H1 (cell line): Measurements from ENCODE around the gene ARTN. TPM values are rescaled to one million over a fixed set of nuclear protein-coding genes. Genes with fewer than 3 reads are reported as not detected.

Experiments used
- CTCF ChIA-PET: fragments of 300-600 bp; sonication (Branson Sonifier 250); formaldehyde crosslinking; loops from one replicate; lab custom pipeline; 2021; ENCODE audit not compliant: partially characterized antibody; lab: Charles Lee
- POLR2A ChIA-PET: fragments of 300-600 bp; sonication (Branson Sonifier 250); formaldehyde crosslinking; loops from one replicate; lab custom pipeline; 2021; ENCODE audit warnings: inconsistent platforms; ENCODE audit not compliant: partially characterized antibody; lab: Charles Lee
- DNase-seq, 2 experiments: peaks; one replicate each; pipeline versions ENCODE4 v3.0.0 to v3.0.0-alpha.2; 2010 to 2022; ENCODE audit warnings: low spot score in 2 of 2, low read depth in 1 of 2, mixed read lengths in 1 of 2
- FAIRE-seq: peaks from 2 replicates; lab custom pipeline; 2011; peaks lifted over from hg19 to GRCh38; lab: Jason Lieb, UNC
- H2AFZ ChIP-seq: 2 replicates; pipeline ENCODE4 v1.8.1; 2012; ENCODE audit warnings: low read length, inconsistent platforms
- H2AK5ac ChIP-seq: 2 replicates; pipeline ENCODE4 v1.6.1; 2013; ENCODE audit warnings: low read depth, low read length
- H2BK120ac ChIP-seq: replicated peaks from 2 replicates; pipeline ENCODE3; 2013; ENCODE audit warnings: low read depth, low read length, inconsistent platforms
- H2BK12ac ChIP-seq: 2 replicates; pipeline ENCODE4 v1.6.1; 2013; ENCODE audit warnings: low read depth, low read length
- H2BK15ac ChIP-seq: 2 replicates; pipeline ENCODE4 v1.6.1; 2013; ENCODE audit warnings: low read length
- H2BK20ac ChIP-seq: 2 replicates; pipeline ENCODE4 v1.6.1; 2013; ENCODE audit warnings: low read length
- H2BK5ac ChIP-seq: 2 replicates; pipeline ENCODE4 v1.6.1; 2013; ENCODE audit warnings: low read depth, low read length
- H3K14ac ChIP-seq: 2 replicates; pipeline ENCODE4 v1.6.1; 2013; ENCODE audit warnings: inconsistent platforms; ENCODE audit not compliant: insufficient read length
- H3K18ac ChIP-seq: 2 replicates; pipeline ENCODE4 v1.6.1; 2013; ENCODE audit warnings: low read length; ENCODE audit errors: extremely low read depth
- H3K23ac ChIP-seq: 2 replicates; pipeline ENCODE4 v1.6.1; 2013; ENCODE audit warnings: inconsistent platforms; ENCODE audit not compliant: insufficient read length
- H3K23me2 ChIP-seq: 2 replicates; pipeline ENCODE4 v1.6.1; 2013; ENCODE audit warnings: low read depth, low read length
- H3K27ac ChIP-seq: 2 replicates; pipeline ENCODE4 v1.6.1; 2011; ENCODE audit warnings: low read depth, low read length, inconsistent platforms
- H3K27me3 ChIP-seq, 4 experiments: replicated peaks in 1 of 4; 1 replicate in 1 of 4; 2 replicates in 3 of 4; pipeline versions ENCODE4 v1.6.1 to v1.8.1; 2011 to 2013; ENCODE audit warnings: low read length in 3 of 4, mild to moderate bottlenecking in 3 of 4, inconsistent platforms in 2 of 4, mixed read lengths in 2 of 4, moderate library complexity in 1 of 4; ENCODE audit not compliant: control insufficient read depth in 3 of 4, insufficient read depth in 3 of 4; ENCODE audit errors: extremely low read depth in 1 of 4
- H3K36me3 ChIP-seq, 4 experiments: 2 replicates each; pipeline versions ENCODE4 v1.6.1 to v1.8.1; 2011 to 2013; ENCODE audit warnings: mild to moderate bottlenecking in 4 of 4, low read length in 3 of 4, moderate library complexity in 2 of 4, control low read depth in 1 of 4, inconsistent platforms in 1 of 4; ENCODE audit not compliant: insufficient read depth in 4 of 4, control insufficient read depth in 2 of 4
- H3K4ac ChIP-seq: replicated peaks from 2 replicates; pipeline ENCODE3; 2013; ENCODE audit warnings: low read length, low read depth, mixed read lengths, inconsistent platforms; ENCODE audit not compliant: insufficient read length
- H3K4me1 ChIP-seq, 4 experiments: replicated peaks in 1 of 4; 1 replicate in 1 of 4; 2 replicates in 3 of 4; pipeline versions ENCODE4 v1.6.1 to v1.8.1; 2011 to 2013; ENCODE audit warnings: low read length in 3 of 4, inconsistent platforms in 2 of 4, mixed read lengths in 1 of 4; ENCODE audit not compliant: insufficient read depth in 4 of 4, control insufficient read depth in 3 of 4
- H3K4me2 ChIP-seq, 2 experiments: 2 replicates each; pipeline versions ENCODE4 v1.6.1 to v1.8.1; 2011 to 2013; ENCODE audit warnings: low read depth in 2 of 2, low read length in 2 of 2, control low read depth in 1 of 2, inconsistent platforms in 1 of 2, mild to moderate bottlenecking in 1 of 2; ENCODE audit not compliant: insufficient read depth in 1 of 2
- H3K4me3 ChIP-seq, 4 experiments: fragments of 200-600, 300-600 bp in 1 of 4; sonication (generic), shearing (Covaris generic), sonication (Bioruptor Twin) in 1 of 4; 2 replicates each; pipeline versions ENCODE4 v1.5.1 to v1.8.1; 2011 to 2016; ENCODE audit warnings: low read length in 4 of 4, low read depth in 3 of 4, control low read depth in 2 of 4, inconsistent platforms in 2 of 4, mild to moderate bottlenecking in 2 of 4, mixed read lengths in 1 of 4, moderate library complexity in 1 of 4; ENCODE audit not compliant: insufficient read depth in 2 of 4; ENCODE audit errors: extremely low read depth in 1 of 4
- H3K56ac ChIP-seq: replicated peaks from 2 replicates; pipeline ENCODE3; 2013; ENCODE audit warnings: low read depth, mild to moderate bottlenecking, mixed read lengths, low read length, inconsistent platforms; ENCODE audit not compliant: insufficient read length
- H3K79me1 ChIP-seq: 2 replicates; pipeline ENCODE4 v1.6.1; 2013; ENCODE audit warnings: low read depth, low read length, control low read depth
- H3K79me2 ChIP-seq, 2 experiments: 2 replicates each; pipeline versions ENCODE4 v1.6.1 to v1.8.1; 2012 to 2013; ENCODE audit warnings: low read length in 2 of 2, mild to moderate bottlenecking in 2 of 2, inconsistent platforms in 1 of 2; ENCODE audit not compliant: insufficient read depth in 2 of 2, control insufficient read depth in 1 of 2
- H3K9ac ChIP-seq, 4 experiments: replicated peaks in 1 of 4; 1 replicate in 1 of 4; 2 replicates in 3 of 4; pipeline versions ENCODE4 v1.6.1 to v1.8.1; 2011 to 2013; ENCODE audit warnings: low read depth in 3 of 4, low read length in 3 of 4, control low read depth in 2 of 4, mild to moderate bottlenecking in 2 of 4, moderate library complexity in 2 of 4, inconsistent platforms in 1 of 4; ENCODE audit errors: extremely low read depth in 1 of 4
- H3K9me3 ChIP-seq, 2 experiments: 2 replicates each; pipeline versions ENCODE4 v1.6.1 to v1.8.1; 2012 to 2013; ENCODE audit warnings: mild to moderate bottlenecking in 2 of 2, moderate library complexity in 2 of 2, control low read depth in 1 of 2, inconsistent platforms in 1 of 2, low read depth in 1 of 2, low read length in 1 of 2, mixed read lengths in 1 of 2; ENCODE audit not compliant: insufficient read depth in 2 of 2
- H4K20me1 ChIP-seq, 2 experiments: replicated peaks in 1 of 2; 2 replicates each; pipeline versions ENCODE3 to v1.8.1; 2011 to 2013; ENCODE audit warnings: inconsistent platforms in 2 of 2, low read length in 2 of 2, mild to moderate bottlenecking in 1 of 2; ENCODE audit not compliant: insufficient read depth in 2 of 2, control insufficient read depth in 1 of 2
- H4K5ac ChIP-seq: 2 replicates; pipeline ENCODE4 v1.6.1; 2013; ENCODE audit warnings: low read length, low read depth, mixed read lengths, inconsistent platforms; ENCODE audit not compliant: insufficient read length
- H4K8ac ChIP-seq: 2 replicates; pipeline ENCODE4 v1.8.0; 2013; ENCODE audit warnings: mild to moderate bottlenecking, moderate library complexity, low read length, inconsistent platforms; ENCODE audit not compliant: insufficient read depth; ENCODE audit errors: extremely low read depth
- H4K91ac ChIP-seq: replicated peaks from 2 replicates; pipeline ENCODE3; 2013; ENCODE audit warnings: low read length, mixed read lengths, inconsistent platforms; ENCODE audit not compliant: insufficient read length
- BACH1 ChIP-seq: IDR thresholded peaks from 2 replicates; pipeline ENCODE4 v1.6.1; 2012; ENCODE audit warnings: low read length, improper control_type of control experiment
- CBX8 ChIP-seq: fragments of 300-800, 300-1000 bp; sonication (generic); IDR thresholded peaks from 2 replicates; pipeline ENCODE4 v1.7.1; 2016; ENCODE audit warnings: low read depth, low read length, borderline replicate concordance
- CREB1 ChIP-seq: IDR thresholded peaks from 2 replicates; pipeline ENCODE4 v1.6.1; 2012; ENCODE audit warnings: inconsistent platforms
- GTF2F1 ChIP-seq: IDR thresholded peaks from 2 replicates; pipeline ENCODE4 v1.6.1; 2012; ENCODE audit warnings: low read depth, low read length, improper control_type of control experiment, borderline replicate concordance
- HDAC6 ChIP-seq: IDR thresholded peaks from one replicate; pipeline ENCODE4 v1.7.1; 2012; ENCODE audit warnings: low read depth, mild to moderate bottlenecking, inconsistent platforms, low read length, moderate library complexity
- NANOG ChIP-seq: IDR thresholded peaks from 2 replicates; pipeline ENCODE4 v1.6.1; 2011; ENCODE audit warnings: low read length, low read depth, mild to moderate bottlenecking, inconsistent platforms; ENCODE audit not compliant: insufficient read depth, poor library complexity, severe bottlenecking
- POU5F1 ChIP-seq: IDR thresholded peaks from 2 replicates; pipeline ENCODE4 v1.6.1; 2011; ENCODE audit warnings: low read depth, mild to moderate bottlenecking, low read length, moderate library complexity
- RBBP5 ChIP-seq: IDR thresholded peaks from 2 replicates; pipeline ENCODE4 v1.7.1; 2012; ENCODE audit warnings: low read depth, mild to moderate bottlenecking, inconsistent platforms, low read length, moderate library complexity, borderline replicate concordance
- WGBS, 2 experiments: shearing (Covaris generic) in 1 of 2; methylation state at CpG; one replicate each; pipeline versions ENCODE4 v1.1.6 to v1.1.7; 2013 to 2015; ENCODE audit warnings: low lambda C conversion rate in 2 of 2, mixed read lengths in 2 of 2, inconsistent platforms in 1 of 2, low coverage in 1 of 2, missing lambda C conversion rate in 1 of 2; ENCODE audit not compliant: insufficient replicate concordance in 2 of 2, insufficient coverage in 1 of 2, insufficient read length in 1 of 2; ENCODE audit errors: extremely low coverage in 1 of 2, missing lambda C conversion rate in 1 of 2; 5-methylcytosine and 5-hydroxymethylcytosine counted together
- polyA plus RNA-seq, 7 experiments: library from polyadenylated mRNA; depleted of rRNA in 3 of 7; stranded (reverse) in 5 of 7; unstranded in 2 of 7; fragments of >200 nt in 5 of 7; fragments of 200-250 nt in 2 of 7; gene quantifications; 1 replicate in 5 of 7; 2 replicates in 1 of 7; 4 replicates in 1 of 7; pipeline versions ENCODE4 v1.2.1 to v1.2.3, GENCODE V29; 2011 to 2013; ENCODE audit warnings: missing spikeins in 2 of 7, mixed read lengths in 2 of 7
- total RNA-seq: library from RNA; stranded (reverse); fragmentation: NEBNext Ultra II Directional; extraction: Animal tissue kit (Norgen Biotek cat#: 25700); gene quantifications from 2 replicates; pipeline ENCODE4 v1.2.1, GENCODE V29; 2021
- TF ChIP-seq, protein P1 (sequence below): IDR thresholded peaks from 2 replicates; pipeline ENCODE4 v1.6.1; 2012; ENCODE audit warnings: inconsistent platforms
- TF ChIP-seq, protein P2 (sequence below): IDR thresholded peaks from 2 replicates; pipeline ENCODE4 v1.6.1; 2012; ENCODE audit warnings: inconsistent platforms

The ARTN gene
- total and polyA plus RNA-seq, 2 of the 8 experiments (the other 6 are each of a cell fraction or from before 2014, with no cell fraction given) = 13.5 to 22.7 TPM

DNA sequence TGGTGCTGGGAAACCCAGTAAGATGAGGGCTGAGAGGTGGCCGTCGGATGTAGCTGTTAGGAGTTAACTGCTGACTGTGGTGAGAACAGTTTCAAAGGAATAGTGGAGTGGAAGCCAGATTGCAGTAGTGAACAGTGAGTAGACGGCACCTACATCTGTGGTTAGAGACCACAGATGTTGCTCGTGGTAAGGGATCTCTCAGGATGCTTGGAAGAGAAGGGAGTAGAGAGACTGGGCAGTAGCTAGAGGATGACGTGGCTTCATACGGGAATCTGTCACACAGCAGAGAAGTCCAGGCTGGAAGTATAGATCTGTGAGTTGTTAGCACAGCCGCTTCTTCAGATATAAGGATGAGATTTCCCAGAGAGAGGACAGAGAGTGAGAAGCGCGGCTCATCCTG is 7.8 kb upstream of the ARTN start:
- no peak overlapping the region for H4K91ac ChIP-seq
- H3K27me3 ChIP-seq = no peaks in the 10 kb centered on the region
- H2AFZ ChIP-seq = no peak overlapping the region
- H3K4ac ChIP-seq = no peak overlapping the region
- H3K23me2 ChIP-seq = no peaks in the 10 kb centered on the region
- H3K14ac ChIP-seq = no peak overlapping the region
- ChIA-PET POLR2A (interaction anchor here (1.2 to 1.3 kb wide), 2 partner anchors 14 to 18 kb away, joined by 3 read pairs; no protein-coding TSS in a partner anchor), CTCF (interaction anchor here (0.6 to 18.6 kb wide), 9 partner anchors 9 to 157 kb away, joined by 3 to 618 read pairs (median 3); partner anchors contain the start of gene ARTN)
- no peak overlapping the region for H4K8ac ChIP-seq
- H4K5ac ChIP-seq = no peak overlapping the region
- H2AK5ac ChIP-seq = no peak overlapping the region
- H4K20me1 ChIP-seq = no peaks in the 10 kb centered on the region
- no peak overlapping the region for H3K27ac ChIP-seq
- no peak for FAIRE-seq
- H3K4me1 ChIP-seq = peaks cover under 1 to 7% (median 2%) of the 10 kb centered on the region in 4 experiments; a peak in 5 of 7 replicates
- WGBS, 2 experiments = 95% methylated on average over 9 of the region's 9 CpGs; no CpG with 5 or more reads in 1 of the 2 experiments
- no peak overlapping the region for H3K9ac ChIP-seq
- no peak overlapping the region for H3K23ac ChIP-seq
- no peak overlapping the region for H2BK15ac ChIP-seq
- H3K79me2 ChIP-seq = no peaks in the 10 kb centered on the region
- no peak for DNase-seq
- no peak overlapping the region for H3K4me2 ChIP-seq
- H3K36me3 ChIP-seq = no peaks in the 10 kb centered on the region
- H2BK20ac ChIP-seq = no peak overlapping the region
- no peak overlapping the region for H3K4me3 ChIP-seq
- H2BK120ac ChIP-seq = no peak overlapping the region
- H2BK12ac ChIP-seq = no peak overlapping the region
- no peak overlapping the region for H3K18ac ChIP-seq
- H3K56ac ChIP-seq = no peak overlapping the region
- H3K9me3 ChIP-seq = no peaks in the 10 kb centered on the region
- no peaks in the 10 kb centered on the region for H3K79me1 ChIP-seq
- no peak overlapping the region for H2BK5ac ChIP-seq
- TF ChIP-seq CREB1 = no peak
- TF ChIP-seq, protein P1, sequence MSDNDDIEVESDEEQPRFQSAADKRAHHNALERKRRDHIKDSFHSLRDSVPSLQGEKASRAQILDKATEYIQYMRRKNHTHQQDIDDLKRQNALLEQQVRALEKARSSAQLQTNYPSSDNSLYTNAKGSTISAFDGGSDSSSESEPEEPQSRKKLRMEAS = no peak
- TF ChIP-seq BACH1 = no peak
- TF ChIP-seq POU5F1 = no peak
- TF ChIP-seq RBBP5 = no peak
- no peak for TF ChIP-seq GTF2F1
- TF ChIP-seq, protein P2, sequence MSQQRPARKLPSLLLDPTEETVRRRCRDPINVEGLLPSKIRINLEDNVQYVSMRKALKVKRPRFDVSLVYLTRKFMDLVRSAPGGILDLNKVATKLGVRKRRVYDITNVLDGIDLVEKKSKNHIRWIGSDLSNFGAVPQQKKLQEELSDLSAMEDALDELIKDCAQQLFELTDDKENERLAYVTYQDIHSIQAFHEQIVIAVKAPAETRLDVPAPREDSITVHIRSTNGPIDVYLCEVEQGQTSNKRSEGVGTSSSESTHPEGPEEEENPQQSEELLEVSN = no peak
- TF ChIP-seq HDAC6 = no peak
- TF ChIP-seq NANOG = no peak
- no peak for TF ChIP-seq CBX8
